ENCODE data around the gene CTSH. TPM values are rescaled to one million over a fixed set of nuclear protein-coding genes. Genes with fewer than 3 reads are reported as not detected.
A peak's percentile ranks its signal among the peaks of the same experiment; 100 is the strongest.

The CTSH gene
- total and polyA plus RNA-seq, 2 experiments from 2014 or later = 1.7 to 5.2 TPM

GRCh38 chr15:78913012-78913411 is 31.8 kb downstream of the CTSH start:
- in situ Hi-C loops (cut with MboI) = loop anchor here (5.0 kb wide), 1 partner anchor 274 kb away; no protein-coding TSS in a partner anchor
- DNase-seq = no peak
- Histone ChIP-seq H3K27ac (no peak overlapping the region), H3K9ac (no peak overlapping the region), H3K9me3 (ENCODE audit: low read depth) (no peaks in the 10 kb centered on the region), H3K4me3 (no peak overlapping the region), H3K9me2 (ENCODE audit: insufficient read depth) (no peaks in the 10 kb centered on the region), H3F3A (ENCODE audit: insufficient read depth) (peaks cover 61% of the 10 kb centered on the region), H3K4me1 (ENCODE audit: insufficient read depth) (peaks cover 35% of the 10 kb centered on the region), H4K20me1 (ENCODE audit: insufficient read depth) (peaks cover 4% of the 10 kb centered on the region; the same call in 1 of the 2 replicates), H3K36me3 (ENCODE audit: low read depth) (peaks cover 48% of the 10 kb centered on the region), H3K79me2 (ENCODE audit: insufficient read depth) (peaks cover 80% of the 10 kb centered on the region), H2AFZ (no peak overlapping the region), H3K27me3 (replicated peaks; ENCODE audit: insufficient read depth) (no peaks in the 10 kb centered on the region), H3K4me2 (ENCODE audit: unreplicated experiment) (no peak overlapping the region)
- TF ChIP-seq EZH2 (IDR thresholded peaks at IDR 0.05; ENCODE audit: insufficient read depth, poor library complexity, severe bottlenecking) (no peak), EZH2phosphoT487 (IDR thresholded peaks at IDR 0.05; ENCODE audit: insufficient read depth, low read depth) (no peak)
- WGBS, 2 experiments (ENCODE audit: low coverage in 1 of 2, low lambda C conversion rate in 2 of 2, missing lambda C conversion rate in 2 of 2) = 75 to 77% methylated on average over 3 of the region's 3 CpGs

GRCh38 chr15:78912316-78912715 is 32.5 kb downstream of the CTSH start:
- Histone ChIP-seq H3K27ac (no peak overlapping the region), H3K27me3 (replicated peaks; ENCODE audit: insufficient read depth) (no peaks in the 10 kb centered on the region), H3K9me3 (ENCODE audit: low read depth) (no peaks in the 10 kb centered on the region), H3K9me2 (ENCODE audit: insufficient read depth) (no peaks in the 10 kb centered on the region), H3K79me2 (ENCODE audit: insufficient read depth) (peaks cover 80% of the 10 kb centered on the region), H2AFZ (no peak overlapping the region), H3K9ac (no peak overlapping the region), H3K4me1 (ENCODE audit: insufficient read depth) (peaks cover 38% of the 10 kb centered on the region), H3F3A (ENCODE audit: insufficient read depth) (peaks cover 61% of the 10 kb centered on the region), H3K4me2 (ENCODE audit: unreplicated experiment) (no peak overlapping the region), H3K4me3 (no peak overlapping the region), H3K36me3 (ENCODE audit: low read depth) (peaks cover 50% of the 10 kb centered on the region), H4K20me1 (ENCODE audit: insufficient read depth) (peaks cover 4% of the 10 kb centered on the region; the same call in 1 of the 2 replicates)
- WGBS, 2 experiments (ENCODE audit: low coverage in 1 of 2, low lambda C conversion rate in 2 of 2, missing lambda C conversion rate in 2 of 2) = 95 to 98% methylated on average over 2 of the region's 2 CpGs
- TF ChIP-seq EZH2phosphoT487 (IDR thresholded peaks at IDR 0.05; ENCODE audit: insufficient read depth, low read depth) = no peak
- no peak for TF ChIP-seq EZH2 (IDR thresholded peaks at IDR 0.05; ENCODE audit: insufficient read depth, poor library complexity, severe bottlenecking)
- no peak for DNase-seq
- in situ Hi-C loops (cut with MboI) = loop anchor here (5.0 kb wide), 1 partner anchor 275 kb away; no protein-coding TSS in a partner anchor

GRCh38 chr15:78910271-78910670 is 34.6 kb downstream of the CTSH start:
- no peaks in the 10 kb centered on the region; the same call in 1 of the 2 replicates for H4K20me1 ChIP-seq (ENCODE audit: insufficient read depth)

GRCh38 chr15:78909791-78910228 is 35.0 kb downstream of the CTSH start:
- no peaks in the 10 kb centered on the region; the same call in 1 of the 2 replicates for H4K20me1 ChIP-seq (ENCODE audit: insufficient read depth)
- H3K36me3 ChIP-seq (ENCODE audit: low read depth) = peaks cover 62% of the 10 kb centered on the region
- no peaks in the 10 kb centered on the region for H3K27me3 ChIP-seq (replicated peaks; ENCODE audit: insufficient read depth)
- TF ChIP-seq EZH2 (IDR thresholded peaks at IDR 0.05; ENCODE audit: insufficient read depth, poor library complexity, severe bottlenecking) = no peak
- TF ChIP-seq EZH2phosphoT487 (IDR thresholded peaks at IDR 0.05; ENCODE audit: insufficient read depth, low read depth) = no peak
- no peak overlapping the region for H3K9ac ChIP-seq
- H3K4me3 ChIP-seq = no peak overlapping the region
- 47 to 59% methylated on average over 5 of the region's 5 CpGs for WGBS, 2 experiments (ENCODE audit: low coverage in 1 of 2, low lambda C conversion rate in 2 of 2, missing lambda C conversion rate in 2 of 2)
- H3K79me2 ChIP-seq (ENCODE audit: insufficient read depth) = peaks cover 81% of the 10 kb centered on the region
- H3F3A ChIP-seq (ENCODE audit: insufficient read depth) = peaks cover 65% of the 10 kb centered on the region
- DNase-seq = peak; percentile 69
- H3K27ac ChIP-seq = no peak overlapping the region
- no peak overlapping the region for H3K4me2 ChIP-seq (ENCODE audit: unreplicated experiment)
- H3K9me2 ChIP-seq (ENCODE audit: insufficient read depth) = no peaks in the 10 kb centered on the region
- H2AFZ ChIP-seq = no peak overlapping the region
- H3K9me3 ChIP-seq (ENCODE audit: low read depth) = no peaks in the 10 kb centered on the region
- in situ Hi-C loops (cut with MboI) = loop anchor here (5.0 kb wide), 1 partner anchor 277 kb away; no protein-coding TSS in a partner anchor
- H3K4me1 ChIP-seq (ENCODE audit: insufficient read depth) = peaks cover 39% of the 10 kb centered on the region

More at GRCh38 chr15:78910271-78910670, 34.6 kb downstream of the CTSH start:
- Histone ChIP-seq H3K4me3 (no peak overlapping the region), H3K4me2 (ENCODE audit: unreplicated experiment) (no peak overlapping the region), H3K4me1 (ENCODE audit: insufficient read depth) (peaks cover 39% of the 10 kb centered on the region), H3K36me3 (ENCODE audit: low read depth) (peaks cover 59% of the 10 kb centered on the region), H3K9me2 (ENCODE audit: insufficient read depth) (no peaks in the 10 kb centered on the region), H3K79me2 (ENCODE audit: insufficient read depth) (peaks cover 82% of the 10 kb centered on the region), H3K9me3 (ENCODE audit: low read depth) (no peaks in the 10 kb centered on the region), H2AFZ (no peak overlapping the region), H3F3A (ENCODE audit: insufficient read depth) (peaks cover 65% of the 10 kb centered on the region), H3K9ac (no peak overlapping the region), H3K27ac (no peak overlapping the region), H3K27me3 (replicated peaks; ENCODE audit: insufficient read depth) (no peaks in the 10 kb centered on the region)
- DNase-seq = no peak
- TF ChIP-seq EZH2 (IDR thresholded peaks at IDR 0.05; ENCODE audit: insufficient read depth, poor library complexity, severe bottlenecking) (no peak), EZH2phosphoT487 (IDR thresholded peaks at IDR 0.05; ENCODE audit: insufficient read depth, low read depth) (no peak)
- WGBS, 2 experiments (ENCODE audit: low coverage in 1 of 2, low lambda C conversion rate in 2 of 2, missing lambda C conversion rate in 2 of 2) = 79 to 83% methylated on average over 7 of the region's 7 CpGs
- in situ Hi-C loops (cut with MboI) = loop anchor here (5.0 kb wide), 1 partner anchor 277 kb away; no protein-coding TSS in a partner anchor

Data from GM23248 (cell line).